GM21367 (cell line): ENCODE data around the gene HGFAC.

Experiments
- ATAC-seq: cut with Tn5 transposase; IDR thresholded peaks from one replicate; pipeline ENCODE4 v1.9.1; 2021; ENCODE audit not compliant: unreplicated experiment

Gene HGFAC

GRCh38 chr4:3423952-3424351, 17.8 kb upstream of the HGFAC start:
- no peak for ATAC-seq

- no peak for ATAC-seq
These were observed 17.2 kb upstream of the HGFAC start for GRCh38 chr4:3424522-3425095.

- no peak for ATAC-seq
These were observed 15.2 kb upstream of the HGFAC start for GRCh38 chr4:3426465-3427133.

- no peak for ATAC-seq
These were observed 14.7 kb upstream of the HGFAC start for GRCh38 chr4:3427134-3427476.

- no peak for ATAC-seq
These were observed 13.9 kb upstream of the HGFAC start for GRCh38 chr4:3427706-3428446.

- ATAC-seq, result no peak
These were observed 12.1 kb upstream of the HGFAC start for GRCh38 chr4:3429651-3430050.

- ATAC-seq, result no peak
These were observed 11.2 kb upstream of the HGFAC start for GRCh38 chr4:3430524-3430923.

- no peak for ATAC-seq
These were observed 10.2 kb upstream of the HGFAC start for GRCh38 chr4:3431446-3431993.

- ATAC-seq, result no peak
These were observed 9.4 kb upstream of the HGFAC start for GRCh38 chr4:3432381-3432790.

- ATAC-seq, result no peak
These were observed 8.5 kb upstream of the HGFAC start for GRCh38 chr4:3433138-3433869.

GRCh38 chr4:3434881-3435685, 6.7 kb upstream of the HGFAC start:
- ATAC-seq, result no peak

- ATAC-seq, result no peak
These were observed 6.1 kb upstream of the HGFAC start for GRCh38 chr4:3435686-3435956.

- no peak for ATAC-seq
These were observed 5.5 kb upstream of the HGFAC start for GRCh38 chr4:3436048-3436797.

- no peak for ATAC-seq
These were observed 4.8 kb upstream of the HGFAC start for GRCh38 chr4:3436798-3437581.

- ATAC-seq, result no peak
These were observed 4.2 kb upstream of the HGFAC start for GRCh38 chr4:3437582-3437936.

GRCh38 chr4:3437998-3438846, 3.5 kb upstream of the HGFAC start:
- no peak for ATAC-seq

- no peak for ATAC-seq
These were observed 3.0 kb upstream of the HGFAC start for GRCh38 chr4:3438847-3439180.

- ATAC-seq, result no peak
These were observed 2.4 kb upstream of the HGFAC start for GRCh38 chr4:3439391-3439790.

GRCh38 chr4:3440011-3440410, 1.8 kb upstream of the HGFAC start:
- no peak for ATAC-seq
